OCI-LY1 (cell line): ENCODE measurements around the gene RAB11A.

Source experiments
- H2AFZ ChIP-seq: fragments of 200-600 bp; sonication (generic), shearing (Covaris generic); 2 replicates; pipeline ENCODE4 v1.6.0; 2014; ENCODE audit warnings: antibody characterized with exemption, mild to moderate bottlenecking, low read length
- H3F3A ChIP-seq: fragments of 200-600 bp; sonication (generic), shearing (Covaris generic); 2 replicates; pipeline ENCODE4 v1.6.0; 2014; ENCODE audit warnings: mild to moderate bottlenecking, antibody characterized with exemption, low read length, moderate library complexity; ENCODE audit not compliant: insufficient read depth
- H3K27ac ChIP-seq: fragments of 200-600 bp; sonication (generic); 2 replicates; pipeline ENCODE4 v1.5.1; 2014; ENCODE audit warnings: low read length, mixed run types, mild to moderate bottlenecking, low read depth; ENCODE audit not compliant: poor library complexity, severe bottlenecking
- H3K27me3 ChIP-seq: fragments of 200-600 bp; sonication (generic); 2 replicates; pipeline ENCODE4 v1.6.0; 2014; ENCODE audit warnings: antibody characterized with exemption, mild to moderate bottlenecking, low read length, moderate library complexity; ENCODE audit not compliant: insufficient read depth
- H3K36me3 ChIP-seq: fragments of 200-600 bp; sonication (generic); 2 replicates; pipeline ENCODE4 v1.6.1; 2014; ENCODE audit warnings: mild to moderate bottlenecking, antibody characterized with exemption, low read length, moderate library complexity, mixed read lengths; ENCODE audit not compliant: insufficient read depth
- H3K4me1 ChIP-seq: fragments of 200-600 bp; sonication (generic); 2 replicates; pipeline ENCODE4 v1.5.1; 2014; ENCODE audit warnings: mild to moderate bottlenecking, low read length, moderate library complexity; ENCODE audit not compliant: insufficient read depth, severe bottlenecking
- H3K4me2 ChIP-seq: fragments of 200-600 bp; sonication (generic), shearing (Covaris generic); 2 replicates; pipeline ENCODE4 v1.6.1; 2014; ENCODE audit warnings: low read length
- H3K4me3 ChIP-seq: fragments of 200-600 bp; sonication (generic); 2 replicates; pipeline ENCODE4 v1.5.1; 2014; ENCODE audit warnings: low read length, low read depth, mild to moderate bottlenecking, mixed read lengths; ENCODE audit not compliant: poor library complexity, severe bottlenecking
- H3K79me2 ChIP-seq: fragments of 200-600 bp; shearing (Covaris generic); 2 replicates; pipeline ENCODE4 v1.6.1; 2016; ENCODE audit warnings: mixed run types, low read length, mixed read lengths; ENCODE audit not compliant: insufficient read depth
- H3K9ac ChIP-seq: fragments of 200-600 bp; sonication (generic), shearing (Covaris generic); 2 replicates; pipeline ENCODE4 v1.6.1; 2014; ENCODE audit warnings: mild to moderate bottlenecking, low read length, mixed read lengths
- H3K9me2 ChIP-seq: fragments of 200-600 bp; sonication (generic), shearing (Covaris generic); 2 replicates; pipeline ENCODE4 v1.6.1; 2014; ENCODE audit warnings: low read depth, mild to moderate bottlenecking, low read length, mixed read lengths
- H3K9me3 ChIP-seq: fragments of 200-600 bp; shearing (Covaris generic); 2 replicates; pipeline ENCODE4 v1.6.1; 2014; ENCODE audit warnings: low read length, mixed read lengths
- H4K20me1 ChIP-seq: fragments of 200-600 bp; sonication (generic), shearing (Covaris generic); 2 replicates; pipeline ENCODE4 v1.6.0; 2016; ENCODE audit warnings: mild to moderate bottlenecking, low read length; ENCODE audit not compliant: insufficient read depth
- EZH2 ChIP-seq: fragments of 200-600 bp; sonication (generic), shearing (Covaris generic); IDR thresholded peaks from 2 replicates; pipeline ENCODE4 v1.8.0; 2017; ENCODE audit warnings: borderline replicate concordance, mixed run types, mild to moderate bottlenecking, antibody characterized with exemption, low read length, moderate library complexity, mixed read lengths
- TF ChIP-seq, protein P1 (sequence below): fragments of 200-600 bp; sonication (generic), shearing (Covaris generic); IDR thresholded peaks from 2 replicates; pipeline ENCODE4 v1.5.1; 2017; ENCODE audit warnings: mild to moderate bottlenecking, antibody characterized with exemption, low read length, moderate library complexity, mixed read lengths

The RAB11A gene

DNA sequence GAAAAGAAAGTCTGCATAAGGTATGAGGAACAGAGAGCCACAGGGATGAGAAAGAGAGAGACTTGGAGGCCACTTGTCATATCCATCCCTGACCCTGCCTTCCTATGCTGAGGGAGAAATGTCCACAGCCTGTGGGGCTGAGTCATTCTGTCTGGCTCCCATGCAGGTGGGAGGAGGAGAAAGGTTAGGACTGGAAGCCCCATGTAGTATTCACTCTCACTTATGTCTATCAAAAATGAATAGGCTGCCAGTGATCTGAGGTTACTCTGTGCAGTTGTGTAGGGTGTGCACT, 71.3 kb downstream of the RAB11A start:
- H3K36me3 ChIP-seq: peaks cover 7% of the 10 kb centered on the region; the same call in 1 of the 2 replicates
- H3K4me2 ChIP-seq: no peak overlapping the region
- no peak overlapping the region for H3K27ac ChIP-seq
- no peaks in the 10 kb centered on the region for H3F3A ChIP-seq
- no peaks in the 10 kb centered on the region for H3K79me2 ChIP-seq
- no peaks in the 10 kb centered on the region for H3K9me3 ChIP-seq
- H3K27me3 ChIP-seq: no peaks in the 10 kb centered on the region
- TF ChIP-seq, protein P1, sequence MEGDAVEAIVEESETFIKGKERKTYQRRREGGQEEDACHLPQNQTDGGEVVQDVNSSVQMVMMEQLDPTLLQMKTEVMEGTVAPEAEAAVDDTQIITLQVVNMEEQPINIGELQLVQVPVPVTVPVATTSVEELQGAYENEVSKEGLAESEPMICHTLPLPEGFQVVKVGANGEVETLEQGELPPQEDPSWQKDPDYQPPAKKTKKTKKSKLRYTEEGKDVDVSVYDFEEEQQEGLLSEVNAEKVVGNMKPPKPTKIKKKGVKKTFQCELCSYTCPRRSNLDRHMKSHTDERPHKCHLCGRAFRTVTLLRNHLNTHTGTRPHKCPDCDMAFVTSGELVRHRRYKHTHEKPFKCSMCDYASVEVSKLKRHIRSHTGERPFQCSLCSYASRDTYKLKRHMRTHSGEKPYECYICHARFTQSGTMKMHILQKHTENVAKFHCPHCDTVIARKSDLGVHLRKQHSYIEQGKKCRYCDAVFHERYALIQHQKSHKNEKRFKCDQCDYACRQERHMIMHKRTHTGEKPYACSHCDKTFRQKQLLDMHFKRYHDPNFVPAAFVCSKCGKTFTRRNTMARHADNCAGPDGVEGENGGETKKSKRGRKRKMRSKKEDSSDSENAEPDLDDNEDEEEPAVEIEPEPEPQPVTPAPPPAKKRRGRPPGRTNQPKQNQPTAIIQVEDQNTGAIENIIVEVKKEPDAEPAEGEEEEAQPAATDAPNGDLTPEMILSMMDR: no peak
- no peak for TF ChIP-seq EZH2
- H3K9ac ChIP-seq: no peak overlapping the region
- no peak overlapping the region for H2AFZ ChIP-seq
- no peaks in the 10 kb centered on the region for H4K20me1 ChIP-seq
- H3K4me1 ChIP-seq: no peaks in the 10 kb centered on the region
- no peaks in the 10 kb centered on the region for H3K9me2 ChIP-seq
- H3K4me3 ChIP-seq: no peak overlapping the region
